MG63 (cell line): Measurements from ENCODE around the gene AK4. TPM values are rescaled to one million over a fixed set of nuclear protein-coding genes. Genes with fewer than 3 reads are reported as not detected.

ENCODE experiments used
- DNase-seq: peaks from one replicate; pipeline ENCODE4 v3.0.0-alpha.2; 2020
- H3K27me3 ChIP-seq: fragments of 250-450 bp; sonication (Bioruptor Pico); 2 replicates; pipeline ENCODE4 v1.5.1; 2020; ENCODE audit warnings: mild to moderate bottlenecking, moderate library complexity
- H3K36me3 ChIP-seq: fragments of 250-450 bp; sonication (Bioruptor Pico); 2 replicates; pipeline ENCODE4 v1.5.1; 2020; ENCODE audit warnings: mild to moderate bottlenecking, moderate library complexity
- H3K4me3 ChIP-seq: fragments of 250-450 bp; sonication (Bioruptor Pico); 2 replicates; pipeline ENCODE4 v1.5.1; 2020; ENCODE audit warnings: mild to moderate bottlenecking, moderate library complexity
- H3K9me3 ChIP-seq: fragments of 250-450 bp; sonication (Bioruptor Pico); 2 replicates; pipeline ENCODE4 v1.5.1; 2020; ENCODE audit warnings: mild to moderate bottlenecking, moderate library complexity
- total RNA-seq: library from RNA; depleted of rRNA; stranded (reverse); fragments of >200 nt; shearing (Covaris generic); gene quantifications from 2 replicates; pipeline ENCODE4 v1.2.3, GENCODE V29; 2014; ENCODE audit warnings: low replicate concordance

AK4 gene
- total RNA-seq, 1 experiment from 2014 or later, result 1.5 TPM

GRCh38 chr1:65193129-65193695, 45.2 kb downstream of the AK4 start:
- Histone ChIP-seq H3K27me3 (no peaks in the 10 kb centered on the region), H3K4me3 (no peak overlapping the region), H3K9me3 (no peaks in the 10 kb centered on the region), H3K36me3 (no peaks in the 10 kb centered on the region; the same call in 1 of the 2 replicates)
- no peak for DNase-seq

- Histone ChIP-seq H3K4me3 (no peak overlapping the region), H3K9me3 (no peaks in the 10 kb centered on the region), H3K27me3 (no peaks in the 10 kb centered on the region), H3K36me3 (no peaks in the 10 kb centered on the region; the same call in 1 of the 2 replicates)
- DNase-seq, result no peak
Observed at GRCh38 chr1:65195495-65196417, 47.8 kb downstream of the AK4 start.

- no peaks in the 10 kb centered on the region for H3K9me3 ChIP-seq
- H3K4me3 ChIP-seq, result no peak overlapping the region
- H3K27me3 ChIP-seq, result no peaks in the 10 kb centered on the region
- no peak for DNase-seq
- no peaks in the 10 kb centered on the region; the same call in 1 of the 2 replicates for H3K36me3 ChIP-seq
Observed at GRCh38 chr1:65196926-65197325, 48.9 kb downstream of the AK4 start.

GRCh38 chr1:65197636-65198035, 49.6 kb downstream of the AK4 start:
- Histone ChIP-seq H3K9me3 (no peaks in the 10 kb centered on the region), H3K4me3 (no peak overlapping the region), H3K27me3 (no peaks in the 10 kb centered on the region), H3K36me3 (no peaks in the 10 kb centered on the region; the same call in 1 of the 2 replicates)
- no peak for DNase-seq

DNA sequence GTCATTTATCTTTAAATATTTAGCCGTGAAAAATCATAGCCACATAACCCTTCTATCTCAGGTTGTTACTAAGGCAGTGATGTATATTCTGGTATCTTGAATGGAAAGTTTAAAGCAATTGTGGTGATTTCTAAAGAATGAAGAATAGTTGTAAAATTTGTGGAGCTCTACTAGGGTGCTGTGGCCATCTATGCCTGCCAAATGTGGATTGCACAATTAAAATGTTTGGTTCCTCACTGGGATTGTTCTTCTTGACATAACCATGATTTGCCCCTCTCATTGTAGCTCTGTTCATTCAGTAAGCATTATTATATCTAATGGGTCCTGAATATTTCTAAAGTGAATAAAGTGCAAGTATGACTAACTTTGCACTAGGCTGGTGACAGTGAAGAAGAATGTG, 50.1 kb downstream of the AK4 start:
- H3K36me3 ChIP-seq, result no peaks in the 10 kb centered on the region; the same call in 1 of the 2 replicates
- no peaks in the 10 kb centered on the region for H3K9me3 ChIP-seq
- no peaks in the 10 kb centered on the region for H3K27me3 ChIP-seq
- no peak for DNase-seq
- no peak overlapping the region for H3K4me3 ChIP-seq

- Histone ChIP-seq H3K4me3 (no peak overlapping the region), H3K9me3 (no peaks in the 10 kb centered on the region), H3K27me3 (no peaks in the 10 kb centered on the region), H3K36me3 (no peaks in the 10 kb centered on the region; the same call in 1 of the 2 replicates)
- DNase-seq, result no peak
Observed at GRCh38 chr1:65200411-65200810, 52.4 kb downstream of the AK4 start.

DNA sequence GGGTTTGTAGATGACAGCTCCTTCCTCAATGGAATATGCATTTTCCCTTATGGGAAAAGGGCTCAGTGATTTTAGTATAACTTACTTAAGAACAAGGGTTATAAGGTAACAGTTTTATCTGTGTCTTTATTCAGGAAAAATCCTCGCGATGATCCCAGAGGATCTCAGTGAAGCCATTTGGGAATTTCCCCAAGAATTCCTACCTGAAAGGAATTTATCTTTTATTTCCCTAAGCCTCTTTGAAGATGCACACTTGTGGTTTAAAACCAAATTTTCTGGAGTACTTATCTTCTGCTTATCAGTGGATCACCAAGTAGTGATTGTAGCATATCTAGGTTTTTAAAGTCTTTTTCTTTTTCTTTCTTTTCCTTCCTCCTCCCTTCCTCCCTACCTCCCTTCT, 58.8 kb downstream of the AK4 start:
- DNase-seq, result no peak
- Histone ChIP-seq H3K9me3 (no peaks in the 10 kb centered on the region), H3K27me3 (no peaks in the 10 kb centered on the region), H3K4me3 (no peak overlapping the region), H3K36me3 (no peaks in the 10 kb centered on the region)

DNA sequence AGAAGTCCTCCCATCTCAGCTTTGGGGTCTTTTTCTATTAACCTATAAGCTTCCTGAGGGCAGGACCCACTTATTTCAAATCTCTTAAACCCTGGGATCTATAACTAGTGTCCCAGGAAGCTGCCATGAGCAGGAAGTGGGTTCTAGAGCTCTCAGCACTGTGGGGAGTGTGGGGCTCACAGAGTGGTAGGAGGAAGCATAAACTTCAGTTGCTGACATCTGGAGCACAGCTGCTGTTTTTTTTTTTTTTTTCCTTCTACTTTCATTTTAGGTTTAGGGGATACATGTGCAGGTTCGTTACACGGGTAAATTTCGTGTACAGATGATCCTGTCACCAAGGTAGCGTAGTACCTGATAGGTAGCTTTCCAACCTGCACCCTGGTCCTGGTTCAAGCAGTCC, 59.3 kb downstream of the AK4 start:
- DNase-seq, result no peak
- H3K9me3 ChIP-seq, result no peaks in the 10 kb centered on the region
- H3K36me3 ChIP-seq, result no peaks in the 10 kb centered on the region
- no peak overlapping the region for H3K4me3 ChIP-seq
- H3K27me3 ChIP-seq, result no peaks in the 10 kb centered on the region

GRCh38 chr1:65208563-65208973, 60.6 kb downstream of the AK4 start:
- Histone ChIP-seq H3K9me3 (no peaks in the 10 kb centered on the region), H3K36me3 (no peaks in the 10 kb centered on the region), H3K27me3 (no peaks in the 10 kb centered on the region), H3K4me3 (no peak overlapping the region)
- no peak for DNase-seq

GRCh38 chr1:65209005-65209885, 61.2 kb downstream of the AK4 start:
- no peaks in the 10 kb centered on the region for H3K27me3 ChIP-seq
- no peaks in the 10 kb centered on the region for H3K36me3 ChIP-seq
- DNase-seq, result no peak
- H3K9me3 ChIP-seq, result no peaks in the 10 kb centered on the region
- no peak overlapping the region for H3K4me3 ChIP-seq

- Histone ChIP-seq H3K36me3 (no peaks in the 10 kb centered on the region), H3K27me3 (no peaks in the 10 kb centered on the region), H3K4me3 (no peak overlapping the region), H3K9me3 (no peaks in the 10 kb centered on the region)
- no peak for DNase-seq
Observed at GRCh38 chr1:65210325-65210724, 62.3 kb downstream of the AK4 start.

DNA sequence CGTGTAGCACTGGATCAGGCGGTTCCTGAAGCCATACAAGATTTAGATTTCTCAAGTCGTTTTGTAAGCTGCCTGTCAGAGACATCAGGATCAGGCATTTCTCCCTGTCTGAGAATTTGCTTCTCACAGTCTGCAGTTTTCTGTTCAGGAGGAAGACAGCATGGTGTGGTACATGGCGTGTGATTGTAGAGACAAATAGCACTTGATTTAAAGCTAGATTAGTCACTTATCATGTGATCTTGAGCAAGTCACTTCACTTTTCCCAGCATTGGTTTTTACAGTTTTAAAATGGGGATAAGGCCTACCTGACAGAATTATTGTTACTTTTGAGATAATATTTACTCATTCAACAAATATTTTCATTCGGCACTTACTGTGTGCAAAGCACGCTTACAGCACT, 63.3 kb downstream of the AK4 start:
- no peaks in the 10 kb centered on the region for H3K36me3 ChIP-seq
- H3K27me3 ChIP-seq, result no peaks in the 10 kb centered on the region
- no peaks in the 10 kb centered on the region for H3K9me3 ChIP-seq
- H3K4me3 ChIP-seq, result no peak overlapping the region
- DNase-seq, result no peak

- H3K9me3 ChIP-seq, result no peaks in the 10 kb centered on the region
- no peaks in the 10 kb centered on the region for H3K36me3 ChIP-seq
- no peak for DNase-seq
- no peak overlapping the region for H3K4me3 ChIP-seq
- no peaks in the 10 kb centered on the region for H3K27me3 ChIP-seq
Observed at GRCh38 chr1:65213271-65214023, 65.4 kb downstream of the AK4 start.

- Histone ChIP-seq H3K4me3 (no peak overlapping the region), H3K36me3 (peaks cover under 1% of the 10 kb centered on the region; the same call in 1 of the 2 replicates), H3K27me3 (no peaks in the 10 kb centered on the region), H3K9me3 (no peaks in the 10 kb centered on the region)
- DNase-seq, result no peak
Observed at GRCh38 chr1:65214340-65215027, 66.5 kb downstream of the AK4 start.

GRCh38 chr1:65216989-65217388, 69.0 kb downstream of the AK4 start:
- Histone ChIP-seq H3K9me3 (no peaks in the 10 kb centered on the region), H3K27me3 (no peaks in the 10 kb centered on the region), H3K36me3 (peaks cover 8% of the 10 kb centered on the region; the same call in 1 of the 2 replicates), H3K4me3 (no peak overlapping the region)
- DNase-seq, result no peak
